Naive thymus-derived CD8-positive, alpha-beta T cell (primary cell): ENCODE measurements around the gene ZNF423. TPM values are rescaled to one million over a fixed set of nuclear protein-coding genes. Genes with fewer than 3 reads are reported as not detected.
A peak's percentile ranks its signal among the peaks of the same experiment; 100 is the strongest.

Experiments
- ATAC-seq, 2 donors: fragments of 150-1000 bp; cut with Tn5 transposase in 1 of 2; sonication (Bioruptor Pico), chemical (Tn5 transposase) in 1 of 2; 1 replicate in 1 of 2; 2 replicates in 1 of 2; pipeline ENCODE4 v1.10.0; 2021; ENCODE audit warnings: mild to moderate bottlenecking in 2 of 2, moderate library complexity in 2 of 2
- POLR2A ChIA-PET: fragments of 350-600 bp; sonication (Branson Sonifier 250); formaldehyde crosslinking; loops from one replicate; lab custom pipeline; 2021; ENCODE audit warnings: antibody characterized with exemption; lab: Charles Lee
- DNase-seq, 10 donors: peaks; one replicate each; pipeline versions ENCODE4 v3.0.0 to v3.0.0-alpha.2; 2020 to 2022
- H3K27ac Mint-ChIP-seq, 10 donors: one replicate each; pipeline ENCODE4 v1.8.0; 2020 to 2022; ENCODE audit warnings: mild to moderate bottlenecking in 10 of 10, mixed read lengths in 10 of 10, moderate library complexity in 4 of 10, inconsistent platforms in 1 of 10
- H3K27me3 Mint-ChIP-seq, 5 donors: one replicate each; pipeline ENCODE4 v1.8.0; 2021 to 2022; ENCODE audit warnings: mixed read lengths in 5 of 5
- H3K36me3 Mint-ChIP-seq, 3 donors: one replicate each; pipeline ENCODE4 v1.8.0; 2020 to 2022; ENCODE audit warnings: mixed read lengths in 3 of 3, mild to moderate bottlenecking in 2 of 3, inconsistent platforms in 1 of 3
- H3K4me1 Mint-ChIP-seq, 4 donors: one replicate each; pipeline ENCODE4 v1.8.0; 2021 to 2022; ENCODE audit warnings: mixed read lengths in 4 of 4
- H3K4me3 Mint-ChIP-seq, 10 donors: one replicate each; pipeline ENCODE4 v1.8.0; 2020 to 2022; ENCODE audit warnings: mild to moderate bottlenecking in 10 of 10, mixed read lengths in 10 of 10, moderate library complexity in 6 of 10, inconsistent platforms in 1 of 10
- H3K9me3 Mint-ChIP-seq, 9 donors: one replicate each; pipeline ENCODE4 v1.8.0; 2020 to 2022; ENCODE audit warnings: mixed read lengths in 9 of 9, mild to moderate bottlenecking in 3 of 9, inconsistent platforms in 1 of 9, moderate library complexity in 1 of 9
- polyA plus RNA-seq, 3 donors: library from polyadenylated mRNA; unstranded; fragments of 300-500 nt; fragmentation: Illumina TruSeq; gene quantifications; one replicate each; pipeline ENCODE4 v1.2.3, GENCODE V29; 2021
- total RNA-seq, 8 experiments: library from RNA in 2 of 8; stranded (reverse) in 2 of 8; gene quantifications; one replicate each; pipeline ENCODE4 v1.2.3 and lab custom pipeline; 2021 to 2026

ZNF423 gene
- total and polyA plus RNA-seq, 5 experiments from 2014 or later = not detected

DNA sequence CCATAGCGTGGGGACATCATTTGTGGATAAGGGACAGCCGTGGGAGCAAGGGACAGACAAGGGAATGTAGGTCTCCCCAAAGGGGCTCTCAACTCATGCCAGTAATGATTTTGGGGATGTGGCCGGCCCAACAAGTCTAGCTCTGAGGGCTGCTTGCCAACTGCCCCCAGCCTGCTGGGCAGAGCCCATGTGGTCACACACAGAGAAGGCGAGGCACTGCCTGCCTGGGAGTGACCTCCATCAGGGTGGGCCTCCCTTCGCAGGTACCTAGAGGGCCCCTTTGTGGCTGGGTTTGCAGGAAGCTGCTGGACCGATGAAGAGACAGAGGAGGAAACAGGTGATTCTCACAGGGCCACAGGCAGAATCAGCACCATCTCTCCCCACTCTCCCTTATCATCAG is 305.2 kb downstream of the ZNF423 start:
- Mint-ChIP-seq H3K36me3 (no peaks in the 10 kb centered on the region), H3K4me3 (no peak overlapping the region), H3K4me1 (no peaks in the 10 kb centered on the region), H3K9me3 (no peaks in the 10 kb centered on the region), H3K27ac (peak overlapping the region in 1 of 10 donors; percentile 27), H3K27me3 (no peaks in the 10 kb centered on the region)
- no peak for ATAC-seq
- POLR2A ChIA-PET = no interaction called here
- no peak for DNase-seq

DNA sequence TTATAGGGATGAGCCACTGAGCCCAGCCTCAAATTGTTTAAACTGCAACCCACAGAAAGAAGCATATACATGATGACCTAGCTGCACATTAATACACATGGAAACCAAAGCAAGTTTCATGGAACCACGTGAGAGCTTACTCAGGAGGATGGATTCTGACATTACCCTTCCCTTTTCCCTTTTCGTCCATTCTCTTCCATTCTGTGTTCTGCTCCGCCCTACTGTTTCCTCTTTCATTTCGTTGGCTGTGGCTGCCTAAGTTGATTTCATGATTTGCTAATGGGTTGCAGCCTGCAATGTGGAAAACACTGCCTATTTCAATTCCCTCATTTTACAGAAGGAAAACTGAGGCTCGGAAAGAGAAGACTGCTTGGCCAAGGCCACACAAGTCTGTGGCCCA is 305.8 kb downstream of the ZNF423 start:
- no peak overlapping the region for H3K4me3 Mint-ChIP-seq
- no peak for ATAC-seq
- H3K4me1 Mint-ChIP-seq = no peaks in the 10 kb centered on the region
- POLR2A ChIA-PET = no interaction called here
- no peaks in the 10 kb centered on the region for H3K9me3 Mint-ChIP-seq
- no peaks in the 10 kb centered on the region for H3K36me3 Mint-ChIP-seq
- no peaks in the 10 kb centered on the region for H3K27me3 Mint-ChIP-seq
- DNase-seq = no peak
- H3K27ac Mint-ChIP-seq = peak overlapping the region in 1 of 10 donors; percentile 81

DNA sequence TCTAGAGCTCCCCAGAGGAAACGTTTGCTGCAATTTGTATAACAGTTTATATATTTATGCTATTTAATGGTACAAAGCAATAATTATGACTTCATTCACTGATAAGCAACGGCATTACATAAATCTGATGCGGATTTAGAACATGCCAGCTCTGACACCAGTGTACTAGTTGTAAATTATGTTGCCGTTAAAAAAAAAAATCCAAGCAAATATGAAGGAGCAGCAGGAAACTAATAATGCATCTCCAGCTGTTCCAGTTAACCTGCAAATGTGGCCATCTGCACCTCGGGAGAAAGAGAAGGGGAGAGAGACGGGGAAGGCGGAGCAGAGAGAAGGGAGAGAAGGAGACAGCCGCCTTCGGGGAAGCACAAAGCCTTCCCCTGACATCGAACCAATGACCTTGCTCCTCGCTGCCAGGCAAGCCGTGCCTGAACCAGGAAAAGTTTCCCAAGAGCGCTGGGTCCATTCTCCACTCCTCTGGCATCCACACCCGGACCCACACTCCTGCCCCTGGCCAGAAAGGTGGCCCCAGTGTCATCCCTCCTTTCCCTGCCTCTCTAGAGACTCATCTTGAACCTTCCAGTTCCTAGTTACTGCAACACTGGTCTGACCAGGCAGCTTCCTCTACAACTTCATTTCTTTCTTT is 307.5 kb downstream of the ZNF423 start:
- Mint-ChIP-seq H3K4me1 (no peaks in the 10 kb centered on the region), H3K27ac (no peak overlapping the region), H3K4me3 (no peak overlapping the region), H3K9me3 (no peaks in the 10 kb centered on the region), H3K36me3 (no peaks in the 10 kb centered on the region), H3K27me3 (no peaks in the 10 kb centered on the region)
- ATAC-seq = no peak
- DNase-seq = no peak
- POLR2A ChIA-PET = no interaction called here

DNA sequence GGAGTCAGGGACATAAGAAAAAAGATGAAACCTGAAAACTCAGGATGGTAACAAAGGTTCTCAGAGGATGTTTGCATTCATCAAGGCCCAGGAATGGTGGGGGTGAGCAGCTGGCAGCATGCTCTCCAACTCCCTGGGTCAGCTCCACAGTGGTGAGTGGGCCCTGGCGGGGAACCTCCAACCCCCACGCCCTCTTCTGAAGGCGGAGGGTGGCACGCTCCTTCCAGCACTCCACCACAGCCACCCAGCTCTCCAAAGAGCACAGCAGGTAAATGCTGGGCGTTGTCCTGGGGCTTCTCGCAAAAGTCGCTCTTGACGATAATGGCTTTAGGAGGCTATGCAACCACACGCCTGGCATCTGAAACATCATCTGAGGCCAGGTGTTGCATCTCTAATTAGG is 308.5 kb downstream of the ZNF423 start:
- no peak for ATAC-seq

DNA sequence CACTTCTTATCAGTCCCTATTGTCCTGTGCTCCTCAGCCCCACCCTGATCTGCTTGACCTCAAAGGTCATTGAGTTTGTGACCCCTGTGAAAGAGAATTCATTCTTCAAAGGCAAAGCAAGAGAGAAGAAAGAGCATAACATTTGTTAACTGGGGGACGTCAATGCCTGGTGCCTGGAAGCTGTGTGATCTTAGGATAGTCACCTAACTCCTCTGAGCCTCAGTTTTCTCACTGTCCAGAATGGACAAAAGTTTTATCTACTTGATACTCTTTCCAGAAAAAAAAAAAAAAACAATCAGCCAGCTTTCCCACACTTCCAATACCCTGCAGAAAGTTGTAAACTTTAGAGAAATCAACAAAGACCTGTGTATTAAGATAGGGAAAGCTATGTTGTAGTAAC is 309.2 kb downstream of the ZNF423 start:
- ATAC-seq (no peak), DNase-seq (no peak)
- POLR2A ChIA-PET = no interaction called here
- Mint-ChIP-seq H3K4me3 (no peak overlapping the region), H3K4me1 (no peaks in the 10 kb centered on the region), H3K36me3 (no peaks in the 10 kb centered on the region), H3K27me3 (no peaks in the 10 kb centered on the region), H3K27ac (no peak overlapping the region), H3K9me3 (no peaks in the 10 kb centered on the region)

More for the DNA sequence above, 308.5 kb downstream of the ZNF423 start:
- DNase-seq = no peak
- Mint-ChIP-seq H3K4me1 (no peaks in the 10 kb centered on the region), H3K27me3 (no peaks in the 10 kb centered on the region), H3K27ac (no peak overlapping the region), H3K9me3 (no peaks in the 10 kb centered on the region), H3K4me3 (no peak overlapping the region), H3K36me3 (no peaks in the 10 kb centered on the region)
- POLR2A ChIA-PET = no interaction called here

DNA sequence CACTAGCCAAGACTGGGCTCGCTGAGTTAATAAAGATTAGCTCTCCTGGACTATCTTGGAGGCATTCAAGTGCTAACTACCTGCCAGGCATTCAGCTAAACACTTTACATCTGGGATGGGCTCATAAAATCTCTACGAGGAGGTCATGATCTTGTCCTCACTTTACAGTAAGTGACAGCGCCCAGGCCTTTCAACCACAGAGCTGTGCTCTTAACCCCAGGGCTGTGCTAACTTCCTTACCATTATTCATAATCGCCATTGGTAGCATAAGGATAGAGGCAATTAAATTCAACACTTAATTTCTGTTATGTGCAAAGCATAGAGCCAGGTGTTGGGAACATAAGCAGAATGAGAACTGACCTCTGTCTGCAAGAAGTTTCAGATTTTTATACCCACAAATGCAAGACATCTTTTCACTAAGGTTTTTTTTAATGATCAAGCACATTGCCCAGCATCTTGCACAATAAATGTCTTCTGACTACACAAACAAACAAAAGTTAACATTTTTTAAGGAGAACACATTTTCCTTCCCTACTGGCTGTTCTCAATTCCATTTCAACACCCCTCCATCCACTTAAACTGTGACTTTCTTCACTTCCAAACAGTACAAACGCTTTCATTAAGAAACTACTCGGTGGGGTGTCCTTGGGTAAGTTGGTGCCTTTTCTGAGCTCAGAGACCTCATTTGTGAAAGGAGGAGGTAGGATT is 310.0 kb downstream of the ZNF423 start:
- no peaks in the 10 kb centered on the region for H3K27me3 Mint-ChIP-seq
- H3K4me3 Mint-ChIP-seq = no peak overlapping the region
- H3K4me1 Mint-ChIP-seq = no peaks in the 10 kb centered on the region
- no peak overlapping the region for H3K27ac Mint-ChIP-seq
- ATAC-seq (no peak), DNase-seq (no peak)
- no peaks in the 10 kb centered on the region for H3K36me3 Mint-ChIP-seq
- H3K9me3 Mint-ChIP-seq = no peaks in the 10 kb centered on the region
- POLR2A ChIA-PET = no interaction called here

DNA sequence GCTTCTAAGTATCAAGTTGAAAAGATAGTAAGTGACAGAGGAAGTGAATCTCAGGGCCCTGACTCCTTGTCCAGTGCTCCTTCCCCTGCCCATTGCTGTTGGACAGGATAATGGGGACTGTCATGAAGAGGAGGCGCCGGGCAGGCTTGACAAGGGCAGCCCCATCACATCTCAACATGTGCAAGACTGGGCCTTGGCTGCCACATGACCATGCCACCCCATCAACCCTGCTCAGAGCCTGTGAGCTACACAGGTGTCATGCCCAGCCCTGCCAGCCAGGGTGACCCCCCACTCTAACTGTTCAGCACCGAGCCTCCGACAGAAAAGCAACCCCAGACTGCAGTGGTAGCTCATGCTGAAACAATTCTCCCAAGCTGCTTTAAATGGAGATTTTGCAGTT is 310.7 kb downstream of the ZNF423 start:
- ATAC-seq = no peak
- no peak overlapping the region for H3K27ac Mint-ChIP-seq
- no peaks in the 10 kb centered on the region for H3K27me3 Mint-ChIP-seq
- no peaks in the 10 kb centered on the region for H3K4me1 Mint-ChIP-seq
- POLR2A ChIA-PET = no interaction called here
- H3K9me3 Mint-ChIP-seq = no peaks in the 10 kb centered on the region
- H3K4me3 Mint-ChIP-seq = no peak overlapping the region
- DNase-seq = no peak
- H3K36me3 Mint-ChIP-seq = no peaks in the 10 kb centered on the region

DNA sequence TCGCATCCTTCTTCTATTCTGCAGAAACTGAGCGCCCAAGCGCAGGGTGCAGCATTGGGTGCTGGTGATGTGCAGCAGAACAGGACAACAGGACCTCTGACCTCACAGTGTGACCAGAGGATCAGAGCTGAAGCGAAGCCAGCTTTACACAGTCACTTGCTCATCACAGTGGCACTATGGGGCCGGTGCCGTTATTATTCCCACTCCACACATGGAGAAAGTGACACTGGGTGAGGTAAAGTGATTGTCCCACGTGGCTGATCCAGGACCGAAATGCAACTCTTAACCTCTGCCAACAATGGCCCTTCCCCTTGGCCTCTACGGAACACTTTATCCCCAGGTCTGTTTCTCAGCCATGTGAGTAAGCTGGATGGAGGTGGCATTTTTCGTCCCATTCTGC is 311.1 kb downstream of the ZNF423 start:
- DNase-seq = no peak
- Mint-ChIP-seq H3K4me1 (no peaks in the 10 kb centered on the region), H3K36me3 (no peaks in the 10 kb centered on the region), H3K27ac (no peak overlapping the region), H3K9me3 (no peaks in the 10 kb centered on the region), H3K27me3 (no peaks in the 10 kb centered on the region), H3K4me3 (no peak overlapping the region)
- no peak for ATAC-seq
- POLR2A ChIA-PET = no interaction called here

DNA sequence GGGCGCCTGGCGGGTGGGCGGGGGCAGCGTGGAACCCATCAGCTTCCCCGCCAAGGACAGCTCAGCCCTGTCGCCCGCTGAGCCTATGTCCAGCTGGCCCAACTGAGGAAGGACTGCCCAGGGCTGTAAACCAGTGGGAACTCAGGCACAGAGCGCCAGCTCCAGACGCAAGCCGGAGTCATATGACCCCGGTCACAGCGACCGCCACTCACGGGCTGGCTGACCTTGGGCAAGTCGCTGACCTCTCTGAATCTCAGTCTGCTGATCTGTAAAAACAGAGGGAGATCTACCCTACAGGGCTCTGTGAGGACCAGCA is 312.3 kb downstream of the ZNF423 start:
- Mint-ChIP-seq H3K36me3 (no peaks in the 10 kb centered on the region), H3K27ac (no peak overlapping the region), H3K4me1 (no peaks in the 10 kb centered on the region), H3K27me3 (no peaks in the 10 kb centered on the region), H3K4me3 (no peak overlapping the region), H3K9me3 (no peaks in the 10 kb centered on the region)
- ATAC-seq (no peak), DNase-seq (peak in 1 of 10 donors; percentile 24)
- POLR2A ChIA-PET = no interaction called here

DNA sequence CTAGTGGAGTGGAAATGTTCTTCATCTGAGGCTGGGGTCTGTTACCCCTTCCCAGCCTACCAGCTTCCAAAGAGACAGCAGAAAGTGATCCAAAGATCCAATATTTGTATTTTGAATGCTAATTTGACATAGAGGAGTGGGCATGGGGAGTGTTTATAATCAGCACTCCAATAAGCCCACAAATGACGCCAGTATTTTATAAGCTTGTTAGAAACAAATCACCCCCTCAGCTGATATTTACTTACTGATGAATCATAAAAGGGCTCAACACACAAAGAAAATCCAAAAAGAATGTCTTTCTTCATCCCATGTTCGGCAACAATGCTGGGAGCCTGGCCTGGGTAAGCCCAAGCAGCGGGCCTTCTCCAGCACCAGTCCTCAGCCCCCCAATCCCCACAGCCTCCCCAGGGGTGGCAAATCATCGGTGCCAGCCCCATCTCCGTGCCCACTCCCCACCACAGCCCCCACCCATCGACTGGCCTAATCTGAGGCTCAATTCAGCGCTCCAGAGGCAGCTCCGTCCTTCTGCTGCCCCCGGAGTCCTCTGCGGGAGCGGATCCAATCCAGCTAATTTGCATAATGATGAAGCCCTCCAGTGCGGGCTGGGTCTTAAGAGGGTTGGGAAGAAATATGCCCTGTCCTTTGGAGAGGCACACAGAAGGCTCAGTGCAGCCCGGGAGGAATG is 312.8 kb downstream of the ZNF423 start:
- H3K9me3 Mint-ChIP-seq = no peaks in the 10 kb centered on the region
- H3K36me3 Mint-ChIP-seq = no peaks in the 10 kb centered on the region
- no peaks in the 10 kb centered on the region for H3K4me1 Mint-ChIP-seq
- no peak overlapping the region for H3K27ac Mint-ChIP-seq
- DNase-seq = peak in 1 of 10 donors; percentile 41
- H3K27me3 Mint-ChIP-seq = no peaks in the 10 kb centered on the region
- no peak for ATAC-seq
- H3K4me3 Mint-ChIP-seq = no peak overlapping the region
- POLR2A ChIA-PET = no interaction called here

DNA sequence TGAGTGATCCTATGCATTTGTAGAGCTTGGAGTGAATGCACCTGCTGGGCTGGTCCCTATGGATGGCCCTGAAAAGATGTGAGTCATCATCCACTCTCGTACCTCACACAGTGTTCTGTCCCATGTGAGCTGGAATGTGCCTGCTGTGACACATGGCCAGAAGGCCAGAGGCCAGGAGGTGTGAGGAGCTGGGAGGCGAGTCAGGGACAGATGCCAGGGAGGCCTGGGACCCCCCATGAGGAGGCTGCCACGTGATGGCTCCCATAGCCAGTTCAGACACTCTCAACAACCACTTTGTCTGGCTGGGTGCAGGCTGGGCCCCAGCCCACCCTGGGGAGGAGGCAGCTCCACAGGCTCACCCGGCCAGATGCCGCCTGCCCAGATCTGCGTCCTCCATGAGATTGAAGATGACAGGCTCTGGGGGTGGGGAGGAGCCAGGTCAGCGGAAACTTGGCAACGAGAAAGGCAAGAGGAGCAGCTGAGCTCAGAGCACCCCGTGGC is 313.5 kb downstream of the ZNF423 start:
- ATAC-seq (no peak), DNase-seq (no peak)
- Mint-ChIP-seq H3K9me3 (no peaks in the 10 kb centered on the region), H3K4me3 (no peak overlapping the region), H3K27ac (no peak overlapping the region), H3K27me3 (no peaks in the 10 kb centered on the region), H3K36me3 (no peaks in the 10 kb centered on the region), H3K4me1 (no peaks in the 10 kb centered on the region)
- POLR2A ChIA-PET = no interaction called here

DNA sequence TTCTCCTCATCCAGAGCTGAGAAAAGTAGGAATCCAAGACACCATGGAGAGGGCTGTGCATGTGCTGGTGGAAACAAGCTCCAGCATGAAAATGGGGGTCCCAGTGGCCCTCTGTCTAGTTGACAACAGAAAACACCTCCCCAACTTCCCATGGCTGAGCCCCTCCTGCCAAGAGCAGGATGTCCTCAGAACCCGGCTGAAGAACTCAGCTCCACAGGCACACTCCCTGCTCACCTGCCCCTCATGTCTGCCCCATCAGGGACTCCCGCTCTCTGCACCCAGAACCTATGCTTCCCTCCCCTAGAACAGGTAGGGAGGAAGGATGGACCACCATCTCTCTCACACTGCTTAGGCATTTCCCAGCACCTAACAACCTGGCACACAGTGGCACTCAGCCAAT is 315.1 kb downstream of the ZNF423 start:
- H3K27me3 Mint-ChIP-seq = no peaks in the 10 kb centered on the region
- no peaks in the 10 kb centered on the region for H3K4me1 Mint-ChIP-seq
- ATAC-seq (no peak), DNase-seq (no peak)
- POLR2A ChIA-PET = no interaction called here
- no peak overlapping the region for H3K27ac Mint-ChIP-seq
- H3K4me3 Mint-ChIP-seq = no peak overlapping the region
- no peaks in the 10 kb centered on the region for H3K36me3 Mint-ChIP-seq
- H3K9me3 Mint-ChIP-seq = no peaks in the 10 kb centered on the region

DNA sequence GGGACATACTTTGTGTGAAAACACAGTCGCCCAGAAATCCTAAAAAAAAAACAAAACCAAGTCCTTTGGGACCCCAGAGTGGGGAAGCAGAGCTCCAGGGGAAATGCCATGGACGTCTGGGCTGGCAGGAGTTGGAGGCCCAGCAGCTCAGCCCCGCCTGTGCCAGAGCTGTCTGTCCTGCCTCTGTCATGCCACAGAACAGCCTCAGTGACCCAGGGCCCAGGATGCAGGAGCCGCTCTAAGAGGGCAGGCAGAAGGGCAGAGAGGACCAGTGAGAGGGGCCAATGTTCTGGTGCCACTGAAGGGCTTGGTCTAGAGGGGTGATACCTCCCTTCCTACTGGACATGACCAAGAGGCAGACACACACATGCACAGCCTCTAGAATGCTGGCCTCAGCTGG is 316.2 kb downstream of the ZNF423 start:
- Mint-ChIP-seq H3K9me3 (no peaks in the 10 kb centered on the region), H3K4me3 (no peak overlapping the region), H3K27me3 (no peaks in the 10 kb centered on the region), H3K36me3 (no peaks in the 10 kb centered on the region), H3K4me1 (no peaks in the 10 kb centered on the region), H3K27ac (no peak overlapping the region)
- POLR2A ChIA-PET = interaction anchor here (0.7 kb wide), 1 partner anchor 22 kb away, joined by 3 read pairs; no protein-coding TSS in a partner anchor
- DNase-seq (no peak), ATAC-seq (no peak)
